Immature natural killer cell (primary cell): Measurements from ENCODE around the gene EVI2A. TPM values are rescaled to one million over a fixed set of nuclear protein-coding genes. Genes with fewer than 3 reads are reported as not detected.
"Not testable (repeated sequence)": the region's sequence is repeated elsewhere in the genome, so short reads cannot be mapped to it uniquely, and the experiment has no call there.

Experiments used
- DNase-seq, 3 donors: peaks; one replicate each; pipeline ENCODE4 v3.0.0; 2022; ENCODE audit warnings: mixed read lengths in 1 of 3
- H3K27ac Mint-ChIP-seq, 6 donors: one replicate each; pipeline ENCODE4 v1.8.0; 2020; ENCODE audit warnings: mixed read lengths in 6 of 6, mild to moderate bottlenecking in 5 of 6, inconsistent platforms in 4 of 6, moderate library complexity in 3 of 6
- H3K27me3 Mint-ChIP-seq, 3 donors: one replicate each; pipeline ENCODE4 v1.8.0; 2020 to 2021; ENCODE audit warnings: low read depth in 3 of 3, mild to moderate bottlenecking in 3 of 3, mixed read lengths in 3 of 3, moderate library complexity in 3 of 3, inconsistent platforms in 1 of 3
- H3K36me3 Mint-ChIP-seq, 3 donors: one replicate each; pipeline ENCODE4 v1.8.0; 2020; ENCODE audit warnings: mixed read lengths in 3 of 3, inconsistent platforms in 2 of 3, mild to moderate bottlenecking in 2 of 3
- H3K4me1 Mint-ChIP-seq, 2 donors: one replicate each; pipeline ENCODE4 v1.8.0; 2020; ENCODE audit warnings: inconsistent platforms in 2 of 2, mild to moderate bottlenecking in 2 of 2, mixed read lengths in 2 of 2, moderate library complexity in 1 of 2
- H3K4me3 Mint-ChIP-seq, 5 donors: one replicate each; pipeline ENCODE4 v1.8.0; 2020; ENCODE audit warnings: mild to moderate bottlenecking in 5 of 5, mixed read lengths in 5 of 5, inconsistent platforms in 3 of 5, moderate library complexity in 3 of 5
- H3K9me3 Mint-ChIP-seq, 6 donors: one replicate each; pipeline ENCODE4 v1.8.0; 2020; ENCODE audit warnings: mild to moderate bottlenecking in 6 of 6, mixed read lengths in 6 of 6, inconsistent platforms in 4 of 6, moderate library complexity in 3 of 6
- polyA plus RNA-seq, 3 donors: library from polyadenylated mRNA; unstranded; fragments of 300-500 nt; fragmentation: Illumina TruSeq; gene quantifications; one replicate each; pipeline ENCODE4 v1.2.3, GENCODE V29; 2021

Gene EVI2A
- 10 to 100 TPM; 38.2 to 57.0 (median 45.0) TPM for polyA plus RNA-seq

GRCh38 chr17:31321481-31321880 lies at the start of gene EVI2A:
Gene EVI2A (minus strand): TSS chr17:31321622. CDS start chr17:31319013, 2,609 bp downstream.
- peak; percentile 81 to 85 (median 83) for DNase-seq
- Mint-ChIP-seq H3K27ac (peak within 1 kb of the TSS; percentile 93 to 98 (median 98)), H3K9me3 (no peaks in the 10 kb centered on the region), H3K4me1 (peaks cover 42 to 54% of the 10 kb centered on the region in 2 donors), H3K36me3 (peaks cover 4 to 9% (median 4%) of the 10 kb centered on the region in 3 donors), H3K4me3 (peak within 1 kb of the TSS; percentile 80 to 93 (median 85)), H3K27me3 (peaks cover 9 to 10% (median 10%) of the 10 kb centered on the region in 3 donors)

GRCh38 chr17:31369266-31369665 lies 47.8 kb upstream of the EVI2A start:
- no peak overlapping the region for H3K4me3 Mint-ChIP-seq
- H3K36me3 Mint-ChIP-seq = peaks cover 5 to 9% (median 8%) of the 10 kb centered on the region in 3 donors
- H3K27me3 Mint-ChIP-seq = no peaks in the 10 kb centered on the region
- H3K4me1 Mint-ChIP-seq = peaks cover 0 to 2% of the 10 kb centered on the region in 2 donors
- H3K27ac Mint-ChIP-seq = peak overlapping the region in 1 of 6 donors; percentile 39
- DNase-seq = no peak
- H3K9me3 Mint-ChIP-seq = no peaks in the 10 kb centered on the region

- Mint-ChIP-seq H3K36me3 (peaks cover 14 to 24% (median 20%) of the 10 kb centered on the region in 3 donors), H3K27me3 (peaks cover 0 to 2% (median 0%) of the 10 kb centered on the region in 3 donors), H3K4me3 (no peak overlapping the region), H3K4me1 (no peaks in the 10 kb centered on the region), H3K9me3 (no peaks in the 10 kb centered on the region), H3K27ac (peak overlapping the region in 1 of 6 donors; percentile 23)
- DNase-seq = no peak
Measured at GRCh38 chr17:31366088-31366487, 44.7 kb upstream of the EVI2A start.

- peaks cover 0 to 2% (median 0%) of the 10 kb centered on the region in 3 donors for H3K27me3 Mint-ChIP-seq
- no peaks in the 10 kb centered on the region for H3K9me3 Mint-ChIP-seq
- H3K36me3 Mint-ChIP-seq = peaks cover 22 to 41% (median 30%) of the 10 kb centered on the region in 3 donors
- H3K27ac Mint-ChIP-seq = no peak overlapping the region
- no peak for DNase-seq
- H3K4me1 Mint-ChIP-seq = no peaks in the 10 kb centered on the region
- H3K4me3 Mint-ChIP-seq = no peak overlapping the region
Measured at GRCh38 chr17:31364012-31364411, 42.6 kb upstream of the EVI2A start.

- H3K9me3 Mint-ChIP-seq = no peaks in the 10 kb centered on the region
- no peaks in the 10 kb centered on the region for H3K4me1 Mint-ChIP-seq
- peaks cover 29 to 67% (median 37%) of the 10 kb centered on the region in 3 donors for H3K36me3 Mint-ChIP-seq
- H3K27me3 Mint-ChIP-seq = peaks cover 0 to 2% (median 0%) of the 10 kb centered on the region in 3 donors
- H3K4me3 Mint-ChIP-seq = no peak overlapping the region
- DNase-seq = no peak
- no peak overlapping the region for H3K27ac Mint-ChIP-seq
Measured at GRCh38 chr17:31357839-31358394, 36.5 kb upstream of the EVI2A start.

GRCh38 chr17:31357091-31357490 lies 35.7 kb upstream of the EVI2A start:
- no peak overlapping the region for H3K27ac Mint-ChIP-seq
- DNase-seq = no peak
- H3K4me1 Mint-ChIP-seq = no peaks in the 10 kb centered on the region
- H3K9me3 Mint-ChIP-seq = no peaks in the 10 kb centered on the region
- H3K36me3 Mint-ChIP-seq = peaks cover 29 to 61% (median 41%) of the 10 kb centered on the region in 3 donors
- no peak overlapping the region for H3K4me3 Mint-ChIP-seq
- peaks cover 0 to 2% (median 0%) of the 10 kb centered on the region in 3 donors for H3K27me3 Mint-ChIP-seq

- DNase-seq = no peak
- H3K36me3 Mint-ChIP-seq = peaks cover 26 to 58% (median 40%) of the 10 kb centered on the region in 3 donors
- H3K4me1 Mint-ChIP-seq = no peaks in the 10 kb centered on the region
- no peak overlapping the region for H3K27ac Mint-ChIP-seq
- no peak overlapping the region for H3K4me3 Mint-ChIP-seq
- no peaks in the 10 kb centered on the region for H3K27me3 Mint-ChIP-seq
- H3K9me3 Mint-ChIP-seq = no peaks in the 10 kb centered on the region
Measured at GRCh38 chr17:31355935-31356334, 34.5 kb upstream of the EVI2A start.

GRCh38 chr17:31349454-31349853 lies 28.0 kb upstream of the EVI2A start:
- peaks cover 13 to 32% (median 29%) of the 10 kb centered on the region in 3 donors for H3K36me3 Mint-ChIP-seq
- no peak overlapping the region for H3K27ac Mint-ChIP-seq
- no peak for DNase-seq
- H3K9me3 Mint-ChIP-seq = no peaks in the 10 kb centered on the region
- H3K4me3 Mint-ChIP-seq = no peak overlapping the region
- H3K27me3 Mint-ChIP-seq = no peaks in the 10 kb centered on the region
- peaks cover 0 to 3% of the 10 kb centered on the region in 2 donors for H3K4me1 Mint-ChIP-seq

- not testable (repeated sequence) for H3K27ac Mint-ChIP-seq, H3K4me3 Mint-ChIP-seq, H3K4me1 Mint-ChIP-seq, DNase-seq, H3K27me3 Mint-ChIP-seq, H3K9me3 Mint-ChIP-seq
- H3K36me3 Mint-ChIP-seq = peaks cover 7 to 20% (median 14%) of the 10 kb centered on the region in 3 donors
Measured at GRCh38 chr17:31345191-31345747, 23.8 kb upstream of the EVI2A start.

- H3K4me3 Mint-ChIP-seq = no peak overlapping the region
- DNase-seq = no peak
- no peaks in the 10 kb centered on the region for H3K4me1 Mint-ChIP-seq
- H3K27me3 Mint-ChIP-seq = no peaks in the 10 kb centered on the region
- H3K36me3 Mint-ChIP-seq = peaks cover 8 to 21% (median 9%) of the 10 kb centered on the region in 3 donors
- H3K9me3 Mint-ChIP-seq = no peaks in the 10 kb centered on the region
- H3K27ac Mint-ChIP-seq = no peak overlapping the region
Measured at GRCh38 chr17:31339906-31340661, 18.7 kb upstream of the EVI2A start.

- H3K4me3 Mint-ChIP-seq = no peak overlapping the region
- no peaks in the 10 kb centered on the region for H3K9me3 Mint-ChIP-seq
- H3K4me1 Mint-ChIP-seq = no peaks in the 10 kb centered on the region
- H3K36me3 Mint-ChIP-seq = peaks cover 4 to 22% (median 12%) of the 10 kb centered on the region in 3 donors
- H3K27me3 Mint-ChIP-seq = peaks cover 0 to 2% (median 2%) of the 10 kb centered on the region in 3 donors
- no peak overlapping the region for H3K27ac Mint-ChIP-seq
- DNase-seq = no peak
Measured at GRCh38 chr17:31329221-31329620, 7.8 kb upstream of the EVI2A start.

GRCh38 chr17:31328160-31328535 lies 6.7 kb upstream of the EVI2A start:
- peaks cover 0 to 2% (median 2%) of the 10 kb centered on the region in 3 donors for H3K27me3 Mint-ChIP-seq
- DNase-seq = no peak
- H3K9me3 Mint-ChIP-seq = no peaks in the 10 kb centered on the region
- H3K27ac Mint-ChIP-seq = peak overlapping the region in 1 of 6 donors; percentile 37
- H3K4me1 Mint-ChIP-seq = peaks cover 0 to 5% of the 10 kb centered on the region in 2 donors
- H3K36me3 Mint-ChIP-seq = peaks cover 4 to 22% (median 9%) of the 10 kb centered on the region in 3 donors
- no peak overlapping the region for H3K4me3 Mint-ChIP-seq

- H3K4me1 Mint-ChIP-seq = peaks cover 0 to 6% of the 10 kb centered on the region in 2 donors
- DNase-seq = no peak
- peak overlapping the region in 2 of 6 donors; percentile 36 to 37 for H3K27ac Mint-ChIP-seq
- no peaks in the 10 kb centered on the region for H3K9me3 Mint-ChIP-seq
- H3K36me3 Mint-ChIP-seq = peaks cover 4 to 22% (median 9%) of the 10 kb centered on the region in 3 donors
- no peak overlapping the region for H3K4me3 Mint-ChIP-seq
- peaks cover 0 to 2% (median 2%) of the 10 kb centered on the region in 3 donors for H3K27me3 Mint-ChIP-seq
Measured at GRCh38 chr17:31327534-31328159, 6.2 kb upstream of the EVI2A start.
